NCI-H2196 (cell line): ENCODE measurements around the gene INTS1.

Source experiments
- DNase-seq: peaks from one replicate; lab custom pipeline; 2025; ENCODE audit not compliant: unreplicated experiment; lab: John Stamatoyannopoulos, UW

INTS1 gene, protein sequence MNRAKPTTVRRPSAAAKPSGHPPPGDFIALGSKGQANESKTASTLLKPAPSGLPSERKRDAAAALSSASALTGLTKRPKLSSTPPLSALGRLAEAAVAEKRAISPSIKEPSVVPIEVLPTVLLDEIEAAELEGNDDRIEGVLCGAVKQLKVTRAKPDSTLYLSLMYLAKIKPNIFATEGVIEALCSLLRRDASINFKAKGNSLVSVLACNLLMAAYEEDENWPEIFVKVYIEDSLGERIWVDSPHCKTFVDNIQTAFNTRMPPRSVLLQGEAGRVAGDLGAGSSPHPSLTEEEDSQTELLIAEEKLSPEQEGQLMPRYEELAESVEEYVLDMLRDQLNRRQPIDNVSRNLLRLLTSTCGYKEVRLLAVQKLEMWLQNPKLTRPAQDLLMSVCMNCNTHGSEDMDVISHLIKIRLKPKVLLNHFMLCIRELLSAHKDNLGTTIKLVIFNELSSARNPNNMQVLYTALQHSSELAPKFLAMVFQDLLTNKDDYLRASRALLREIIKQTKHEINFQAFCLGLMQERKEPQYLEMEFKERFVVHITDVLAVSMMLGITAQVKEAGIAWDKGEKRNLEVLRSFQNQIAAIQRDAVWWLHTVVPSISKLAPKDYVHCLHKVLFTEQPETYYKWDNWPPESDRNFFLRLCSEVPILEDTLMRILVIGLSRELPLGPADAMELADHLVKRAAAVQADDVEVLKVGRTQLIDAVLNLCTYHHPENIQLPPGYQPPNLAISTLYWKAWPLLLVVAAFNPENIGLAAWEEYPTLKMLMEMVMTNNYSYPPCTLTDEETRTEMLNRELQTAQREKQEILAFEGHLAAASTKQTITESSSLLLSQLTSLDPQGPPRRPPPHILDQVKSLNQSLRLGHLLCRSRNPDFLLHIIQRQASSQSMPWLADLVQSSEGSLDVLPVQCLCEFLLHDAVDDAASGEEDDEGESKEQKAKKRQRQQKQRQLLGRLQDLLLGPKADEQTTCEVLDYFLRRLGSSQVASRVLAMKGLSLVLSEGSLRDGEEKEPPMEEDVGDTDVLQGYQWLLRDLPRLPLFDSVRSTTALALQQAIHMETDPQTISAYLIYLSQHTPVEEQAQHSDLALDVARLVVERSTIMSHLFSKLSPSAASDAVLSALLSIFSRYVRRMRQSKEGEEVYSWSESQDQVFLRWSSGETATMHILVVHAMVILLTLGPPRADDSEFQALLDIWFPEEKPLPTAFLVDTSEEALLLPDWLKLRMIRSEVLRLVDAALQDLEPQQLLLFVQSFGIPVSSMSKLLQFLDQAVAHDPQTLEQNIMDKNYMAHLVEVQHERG (N-terminal part only)

GRCh38 chr7:1503816-1504775 lies at the start of gene INTS1:
TSS of gene INTS1 (minus strand) at chr7:1504389. CDS start at chr7:1503960, 429 bp downstream.
- peak; percentile 97 for DNase-seq

DNA sequence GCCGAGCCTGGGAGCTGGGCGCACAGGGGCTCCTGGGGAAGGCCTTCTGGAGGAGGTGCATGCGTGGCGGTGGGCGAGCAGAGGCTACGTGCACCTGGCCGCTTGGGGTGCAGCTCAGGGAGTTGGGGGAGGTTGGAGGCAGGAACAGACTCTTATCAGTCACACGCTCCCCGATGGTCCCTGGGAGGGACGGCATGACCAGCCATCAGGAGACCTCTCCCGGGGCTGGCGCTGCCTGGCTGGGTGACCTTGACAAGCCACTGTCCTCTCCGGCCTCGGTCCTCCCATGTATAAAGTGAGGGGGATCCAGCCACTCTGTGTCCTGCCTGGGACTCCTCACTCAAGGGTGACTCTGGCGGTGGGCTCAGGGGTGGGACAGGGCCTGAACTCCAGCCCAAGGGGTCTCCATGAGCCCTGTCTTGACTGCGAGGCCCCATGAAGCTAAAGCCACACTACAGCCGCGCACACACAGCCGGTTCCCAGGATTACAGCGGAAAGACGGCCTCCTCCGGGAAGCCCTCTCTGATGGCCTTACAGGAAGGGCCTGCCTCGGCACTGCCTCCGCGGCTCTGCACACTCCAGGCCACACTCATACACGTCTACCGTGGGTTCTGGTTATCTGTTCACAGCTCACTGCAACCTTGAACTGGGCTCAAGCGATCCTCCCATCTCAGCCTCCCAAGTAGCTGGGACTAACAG lies 49.5 kb upstream of the INTS1 start:
- DNase-seq, result no peak

- no peak for DNase-seq
Observed at GRCh38 chr7:1552200-1552599, 48.0 kb upstream of the INTS1 start.

- no peak for DNase-seq
Observed at GRCh38 chr7:1550846-1551155, 46.6 kb upstream of the INTS1 start.

- no peak for DNase-seq
Observed at GRCh38 chr7:1550005-1550845, 46.0 kb upstream of the INTS1 start.

DNA sequence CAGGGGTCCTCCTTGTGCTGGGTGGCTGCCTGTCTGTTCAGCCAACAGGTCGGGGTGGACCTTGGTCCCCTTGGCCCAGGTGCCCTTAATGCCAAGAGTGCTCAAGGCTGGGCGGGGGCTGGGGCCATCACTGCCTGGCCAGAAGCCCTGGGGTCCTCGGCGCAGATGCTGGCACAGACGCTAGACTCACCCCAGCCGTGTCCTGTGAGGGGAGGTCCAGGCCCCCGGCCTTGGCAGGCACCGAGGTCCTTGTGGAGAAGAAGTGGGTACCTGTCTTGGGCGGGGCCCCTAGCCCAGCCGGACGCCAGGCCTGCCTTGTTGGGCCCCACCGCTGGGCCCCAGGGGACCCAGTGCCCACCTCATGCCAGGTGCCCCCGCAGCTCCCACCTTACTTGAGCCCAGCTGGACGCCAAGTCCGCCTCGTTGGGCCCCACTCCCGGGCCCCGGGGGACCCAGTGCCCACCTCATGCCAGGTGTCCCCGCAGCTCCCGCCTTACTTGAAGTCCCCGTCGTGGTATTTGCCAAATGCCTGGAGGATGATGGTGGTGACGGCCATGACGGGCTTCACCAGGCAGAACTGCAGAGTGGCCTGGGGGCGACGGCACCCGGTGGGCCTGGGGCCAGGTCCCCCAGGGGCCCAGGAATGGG lies 45.3 kb upstream of the INTS1 start:
- DNase-seq, result no peak

DNA sequence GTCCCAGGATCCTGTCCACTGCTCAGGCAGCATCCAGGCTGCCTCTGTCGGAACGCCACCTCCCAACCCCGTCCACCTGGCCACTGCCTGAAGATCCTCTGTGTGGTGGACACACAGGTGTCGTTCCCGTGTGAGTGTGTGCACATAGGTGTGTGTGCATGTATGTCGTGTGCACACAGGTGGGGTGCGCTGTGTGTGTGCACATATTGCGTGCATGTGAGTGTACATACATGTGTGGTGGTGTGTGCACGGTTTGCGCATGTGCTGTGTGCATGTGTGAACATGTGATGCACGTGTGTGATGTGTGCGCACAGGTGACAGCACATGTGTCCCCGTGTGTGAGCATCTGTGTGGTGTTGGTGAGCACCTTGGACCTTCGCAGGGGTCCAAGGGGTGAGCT lies 44.8 kb upstream of the INTS1 start:
- no peak for DNase-seq

DNA sequence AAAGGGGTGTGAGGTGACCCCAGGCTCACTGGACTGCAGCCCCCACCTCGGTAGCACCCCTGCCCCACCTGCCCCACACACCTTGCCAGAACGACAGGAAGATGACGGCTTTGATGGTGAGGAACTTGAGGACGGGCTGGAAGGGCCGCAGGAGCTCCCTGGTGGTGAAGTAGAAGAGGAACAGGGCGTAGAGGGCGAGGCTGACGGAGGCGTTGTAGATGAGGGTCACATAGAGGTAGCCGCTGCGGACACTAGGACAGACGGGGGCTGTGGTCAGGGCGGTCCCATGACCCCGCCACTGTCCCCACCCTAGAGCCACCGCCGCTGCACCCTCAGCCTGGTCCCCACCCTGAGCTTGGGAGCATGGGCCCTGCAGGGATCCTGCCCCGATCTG lies 44.2 kb upstream of the INTS1 start:
- no peak for DNase-seq

GRCh38 chr7:1547777-1548437 lies 43.7 kb upstream of the INTS1 start:
- no peak for DNase-seq

DNA sequence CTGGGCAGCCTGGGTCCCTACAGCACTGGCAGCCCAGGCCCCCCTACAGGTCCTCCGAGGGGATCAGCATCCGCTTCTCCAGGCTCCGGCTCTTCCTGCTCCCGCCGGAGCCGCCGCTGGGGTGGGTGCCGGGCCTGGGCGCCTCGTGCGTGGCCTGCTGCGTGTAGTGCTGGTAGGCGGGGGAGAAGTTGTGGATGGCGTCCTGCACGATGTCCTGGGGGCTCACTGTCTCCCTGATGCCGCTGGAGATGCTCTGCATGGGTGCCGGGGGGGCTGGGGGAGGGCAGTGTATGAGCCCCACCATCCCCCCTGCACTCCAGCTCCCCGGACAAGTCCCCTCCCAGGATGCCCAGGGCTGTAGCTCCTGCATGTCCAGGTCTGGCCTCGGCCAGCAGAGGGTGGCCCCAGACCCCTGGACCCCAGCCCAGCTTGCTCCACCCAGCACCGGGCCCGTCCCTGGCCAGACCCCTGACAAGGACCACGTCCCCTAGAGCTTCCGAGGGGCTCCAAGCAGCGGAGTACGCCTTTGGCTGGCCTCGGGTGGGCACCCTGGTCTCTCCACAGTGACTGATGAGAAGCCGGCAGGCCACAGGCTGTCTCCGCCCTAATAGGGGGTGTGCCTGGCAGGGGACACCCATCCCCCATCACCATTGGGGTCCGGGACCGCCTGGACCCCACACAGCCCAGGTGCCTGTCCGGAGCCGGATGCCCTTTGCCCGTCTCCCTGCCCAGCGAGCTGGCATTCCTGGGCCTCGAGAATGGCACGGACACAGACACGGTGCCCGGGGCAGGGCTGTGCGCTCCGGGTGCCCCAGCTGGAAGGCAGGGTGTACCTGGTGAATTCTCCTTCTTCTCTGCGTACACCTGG lies 43.0 kb upstream of the INTS1 start:
- DNase-seq, result no peak

- no peak for DNase-seq
Observed at GRCh38 chr7:1546274-1546908, 42.2 kb upstream of the INTS1 start.

DNA sequence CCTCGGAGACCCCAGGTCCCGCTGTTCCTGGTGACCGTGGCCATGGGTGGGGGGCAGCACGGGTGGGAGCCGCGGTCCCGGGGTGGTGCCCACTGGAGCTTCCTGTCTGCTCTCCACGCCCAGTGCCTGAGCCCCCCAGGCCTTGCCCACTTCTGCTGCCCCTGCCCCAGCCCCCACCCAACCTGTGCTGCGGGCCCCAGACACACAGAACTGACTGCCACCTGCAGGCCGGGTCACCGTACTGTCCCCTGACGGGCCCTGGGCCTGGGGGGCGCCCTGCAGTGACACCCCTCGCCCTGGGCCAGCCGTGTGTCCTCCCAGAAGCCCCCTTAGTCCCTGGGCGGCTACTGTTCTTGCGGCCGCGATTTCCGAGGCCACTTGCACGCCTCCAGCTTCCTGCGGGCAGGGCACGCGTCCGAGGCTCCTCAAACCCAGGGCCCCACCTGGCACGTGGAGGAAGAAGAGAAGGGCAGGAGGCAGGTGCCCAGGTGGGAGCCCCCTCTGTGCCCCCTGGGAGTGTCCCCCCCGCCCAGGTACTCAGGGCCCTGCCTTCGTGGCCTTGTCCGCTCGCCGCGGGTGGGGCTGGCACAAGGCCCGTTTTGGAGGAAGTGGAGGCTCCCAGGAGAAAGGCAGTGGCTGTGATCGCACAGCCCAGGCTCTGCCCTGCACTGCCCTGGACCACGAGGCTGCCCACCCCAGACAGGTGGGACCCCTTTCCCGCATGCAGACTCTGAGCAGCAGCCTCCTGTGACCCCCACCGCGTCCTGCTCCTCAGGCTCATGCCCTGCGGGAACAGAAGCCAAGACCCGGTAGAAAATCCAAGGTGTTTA lies 41.4 kb upstream of the INTS1 start:
- no peak for DNase-seq

DNA sequence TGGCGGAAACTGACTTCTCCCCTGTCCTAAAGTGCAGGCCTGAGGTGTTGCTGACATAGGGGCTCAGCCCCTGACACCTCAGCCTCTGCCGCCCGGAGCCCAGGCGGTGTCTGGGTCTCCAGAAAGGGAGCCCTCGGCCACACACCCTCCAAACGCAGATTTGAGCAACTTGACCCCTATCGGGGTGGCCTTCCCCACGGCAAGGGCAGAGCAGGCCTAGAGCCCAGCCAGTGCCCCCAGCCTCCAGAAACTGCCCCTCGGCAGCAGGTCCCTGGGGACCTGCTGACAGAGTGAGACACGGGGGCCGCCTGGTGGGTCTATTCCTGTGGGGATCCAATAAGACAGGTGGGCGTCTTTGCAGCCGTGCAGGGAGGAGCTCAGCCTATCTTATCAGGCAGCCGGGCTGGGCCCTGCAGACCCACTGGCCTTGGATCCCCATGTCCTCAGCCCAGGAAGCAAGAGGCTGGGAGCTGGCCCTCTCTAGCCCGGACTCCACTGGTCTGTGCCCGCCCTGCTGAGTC lies 40.8 kb upstream of the INTS1 start:
- no peak for DNase-seq

DNA sequence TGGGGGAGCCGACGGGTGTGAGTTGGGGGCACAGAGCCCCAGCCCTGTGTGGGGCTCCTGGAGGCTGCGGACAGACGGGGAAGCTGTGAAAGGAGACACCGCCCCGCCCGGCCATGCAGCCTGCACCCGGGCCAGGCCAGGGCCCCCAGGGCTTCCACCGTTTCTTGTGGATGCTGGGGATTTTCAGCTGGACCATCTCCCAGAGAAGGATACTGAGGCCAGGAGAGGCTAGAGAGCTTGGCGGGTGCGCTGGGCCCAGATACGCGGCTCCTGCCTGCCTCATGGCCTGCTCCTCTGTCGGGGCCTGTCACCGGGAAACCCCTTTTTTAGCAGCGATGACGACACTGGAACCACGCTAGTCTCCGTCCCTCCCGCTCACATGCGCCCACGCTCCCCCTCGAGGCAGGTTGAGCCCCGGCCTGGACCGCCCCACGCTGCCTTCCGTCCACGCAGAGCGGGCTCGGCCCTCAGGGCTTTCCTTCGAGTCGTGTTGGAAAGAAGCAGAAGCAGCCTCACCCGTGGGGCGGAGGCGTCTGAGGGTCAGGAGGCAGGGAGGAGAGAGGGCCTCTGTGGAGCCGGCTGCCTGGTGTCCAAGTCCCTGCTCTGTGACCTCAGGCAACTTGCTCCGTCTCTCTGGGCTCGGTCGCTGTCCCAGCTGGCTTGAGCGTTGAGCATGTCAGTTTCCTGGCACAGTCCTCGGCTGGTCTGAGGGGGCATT lies 40.1 kb upstream of the INTS1 start:
- no peak for DNase-seq

DNA sequence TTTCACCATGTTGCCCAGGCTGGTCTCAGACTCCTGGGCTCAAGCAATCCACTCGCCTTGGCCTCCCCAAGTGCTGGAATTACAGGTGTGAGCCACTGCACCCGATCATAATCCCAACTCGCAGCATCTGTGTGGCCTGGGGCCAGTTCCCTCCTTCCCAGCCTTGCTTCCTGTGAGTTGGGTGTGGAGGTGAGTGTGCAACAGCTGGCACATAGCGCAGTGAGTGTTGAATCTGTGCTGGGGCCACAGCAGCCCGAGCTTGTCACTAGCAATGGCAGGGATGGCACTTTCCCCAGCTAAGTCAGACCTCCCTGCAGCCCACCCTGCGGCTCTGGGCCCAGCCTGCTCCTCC lies 39.6 kb upstream of the INTS1 start:
- no peak for DNase-seq
